GM21423 (cell line): ENCODE measurements around the gene NGEF.
"Not testable (repeated sequence)": the region's sequence is repeated elsewhere in the genome, so short reads cannot be mapped to it uniquely, and the experiment has no call there.

Experiments
- ATAC-seq: cut with Tn5 transposase; IDR thresholded peaks from one replicate; pipeline ENCODE4 v1.9.1; 2021; ENCODE audit warnings: mild to moderate bottlenecking, moderate library complexity; ENCODE audit not compliant: unreplicated experiment

The NGEF gene

DNA sequence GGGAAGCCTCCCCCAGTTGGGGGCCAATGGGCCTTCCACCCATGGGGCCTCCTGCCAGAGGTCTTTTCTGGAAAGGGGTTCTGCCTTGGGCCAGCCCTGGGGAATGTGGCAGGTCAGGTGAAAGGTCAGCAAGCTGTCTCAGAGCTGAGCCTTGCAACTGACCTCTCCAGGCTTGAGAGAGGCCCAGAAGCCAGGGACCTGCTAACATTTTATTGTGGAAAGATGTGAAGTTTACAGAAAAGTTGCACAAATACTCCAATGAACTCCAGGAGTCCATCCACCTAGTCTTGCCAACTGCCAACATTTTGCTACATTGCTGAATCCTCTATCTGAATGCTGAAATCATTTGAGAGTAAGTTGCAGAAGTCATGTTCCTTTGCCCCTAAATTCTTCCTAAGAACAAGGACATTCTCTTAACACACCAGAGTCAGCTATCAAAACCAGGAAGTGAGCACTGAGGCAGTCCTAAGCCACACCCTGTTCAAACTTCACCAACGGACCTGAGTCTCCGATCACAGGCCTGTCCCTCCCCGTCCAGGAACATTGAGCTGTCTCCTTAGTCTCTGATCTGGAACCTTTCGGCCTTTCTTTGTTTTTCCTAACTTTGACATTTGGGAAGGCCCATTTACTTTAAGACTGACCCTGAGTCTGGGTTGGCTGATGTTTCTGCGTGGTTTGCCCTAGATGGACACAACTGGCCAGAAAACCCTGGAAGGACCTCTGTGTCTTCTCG lies 139.0 kb downstream of the NGEF start:
- ATAC-seq = no peak

DNA sequence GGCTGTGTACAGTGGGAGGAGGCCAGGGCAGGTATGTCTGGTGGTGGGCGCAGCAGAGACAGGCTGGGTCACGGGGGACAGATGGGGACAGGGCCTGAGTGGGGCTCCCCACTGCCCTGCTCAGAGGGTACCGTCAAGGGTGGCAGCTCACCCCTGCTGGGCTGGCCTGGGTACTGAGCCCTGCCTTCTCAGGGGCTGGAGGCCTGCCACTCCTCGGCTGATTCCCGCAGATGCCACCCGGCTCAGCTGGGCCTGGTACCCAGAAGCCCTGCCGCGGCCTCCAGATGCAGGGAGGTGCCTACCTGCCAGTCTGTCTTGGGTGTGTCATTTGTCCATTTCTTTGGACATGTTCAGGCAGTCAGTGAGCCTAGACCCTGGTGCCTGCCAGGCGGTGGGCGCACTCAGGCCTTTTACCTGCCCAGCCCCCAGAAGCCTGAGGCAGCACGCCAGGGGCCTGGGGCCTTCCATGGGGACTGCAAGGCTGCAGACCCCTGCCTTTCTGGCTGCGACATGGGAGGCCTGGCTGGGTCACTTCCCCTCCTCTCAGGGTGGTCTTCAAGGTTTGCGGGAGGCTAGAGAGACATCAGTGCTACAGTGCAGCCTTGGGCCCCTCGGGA lies 139.7 kb downstream of the NGEF start:
- ATAC-seq = no peak

DNA sequence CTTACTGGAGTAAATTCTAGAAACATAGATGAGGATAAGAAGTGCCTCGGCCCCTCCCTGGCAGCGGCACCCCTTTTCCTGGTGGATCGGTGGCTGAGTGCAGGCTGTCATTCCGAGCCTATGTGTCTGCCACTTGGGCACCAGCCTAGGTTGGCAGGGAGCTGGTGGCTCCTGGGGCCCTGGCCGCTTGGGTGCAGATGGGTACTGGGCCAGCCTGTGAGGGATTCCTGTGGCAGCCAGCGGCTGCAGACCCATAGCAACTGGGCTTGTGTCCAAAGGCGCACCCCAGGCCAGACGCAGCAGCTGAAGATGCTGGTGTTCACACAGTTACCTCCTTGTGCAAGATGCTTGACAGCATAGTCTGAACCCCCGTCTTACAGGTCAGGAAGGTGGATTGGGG lies 140.2 kb downstream of the NGEF start:
- ATAC-seq = no peak

DNA sequence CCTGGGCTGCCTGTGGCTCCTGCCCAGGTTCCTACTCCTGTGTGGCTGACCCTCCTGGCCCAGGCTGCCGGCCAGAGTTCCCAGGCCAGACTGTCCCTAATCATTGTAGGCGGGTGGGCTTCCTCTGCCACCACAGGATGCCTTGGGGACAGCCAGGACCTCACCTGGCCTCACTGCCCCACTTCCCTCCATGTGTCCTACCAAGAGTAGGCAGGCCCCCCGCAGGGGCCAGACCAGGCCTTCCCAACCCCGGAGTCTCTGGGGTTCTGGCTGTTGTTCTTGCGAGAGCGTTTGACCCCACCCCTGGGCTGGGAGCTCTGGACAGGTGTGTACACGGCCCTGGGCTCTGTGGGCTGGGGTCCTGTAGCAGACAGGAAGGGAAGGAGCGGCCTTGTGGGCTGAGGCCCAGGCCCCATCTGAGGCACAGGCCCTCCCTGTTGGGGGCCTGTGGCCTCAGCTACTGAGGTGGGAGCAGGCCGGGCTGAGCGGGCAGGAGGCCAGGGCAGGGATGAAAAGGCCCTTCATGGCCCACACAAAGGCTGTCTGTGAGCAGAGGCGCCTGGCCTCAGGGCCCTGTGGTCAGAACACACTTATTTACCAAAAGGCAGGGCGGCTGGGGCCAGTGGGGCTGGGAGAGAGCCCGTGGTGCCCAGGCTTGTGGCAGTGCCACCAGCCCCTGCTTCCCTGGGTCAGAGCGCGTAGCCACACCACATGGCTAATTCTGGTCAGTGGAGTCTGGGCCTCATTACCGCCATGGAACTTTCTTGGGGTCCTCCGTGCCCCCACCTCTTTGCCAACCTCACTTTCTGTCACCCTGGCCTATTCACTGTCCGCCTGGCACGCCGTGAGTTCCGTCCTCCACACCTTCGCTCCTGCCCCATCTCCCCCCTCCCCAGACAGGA lies 141.0 kb downstream of the NGEF start:
- ATAC-seq = no peak

DNA sequence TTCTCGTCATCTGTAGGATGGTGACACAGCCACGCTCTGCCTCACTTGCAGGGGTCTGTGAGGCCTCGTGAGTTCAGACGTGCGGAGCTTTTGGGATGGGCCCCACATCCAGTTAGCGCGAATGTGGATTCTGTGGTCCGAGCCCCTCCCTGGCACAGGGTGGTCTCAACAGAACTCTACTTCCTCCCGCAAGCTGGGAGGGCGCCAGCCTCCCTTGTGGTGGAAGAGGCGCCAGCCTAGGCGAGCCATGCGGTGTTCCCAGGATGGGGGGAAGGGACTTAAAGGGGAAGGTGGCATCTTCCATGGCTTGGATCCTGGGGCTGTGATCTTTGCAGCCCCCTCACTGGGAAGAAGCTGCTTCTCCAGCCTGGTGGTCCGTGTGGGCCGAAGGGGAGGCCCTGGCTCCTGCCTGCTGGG lies 141.6 kb downstream of the NGEF start:
- no peak for ATAC-seq

DNA sequence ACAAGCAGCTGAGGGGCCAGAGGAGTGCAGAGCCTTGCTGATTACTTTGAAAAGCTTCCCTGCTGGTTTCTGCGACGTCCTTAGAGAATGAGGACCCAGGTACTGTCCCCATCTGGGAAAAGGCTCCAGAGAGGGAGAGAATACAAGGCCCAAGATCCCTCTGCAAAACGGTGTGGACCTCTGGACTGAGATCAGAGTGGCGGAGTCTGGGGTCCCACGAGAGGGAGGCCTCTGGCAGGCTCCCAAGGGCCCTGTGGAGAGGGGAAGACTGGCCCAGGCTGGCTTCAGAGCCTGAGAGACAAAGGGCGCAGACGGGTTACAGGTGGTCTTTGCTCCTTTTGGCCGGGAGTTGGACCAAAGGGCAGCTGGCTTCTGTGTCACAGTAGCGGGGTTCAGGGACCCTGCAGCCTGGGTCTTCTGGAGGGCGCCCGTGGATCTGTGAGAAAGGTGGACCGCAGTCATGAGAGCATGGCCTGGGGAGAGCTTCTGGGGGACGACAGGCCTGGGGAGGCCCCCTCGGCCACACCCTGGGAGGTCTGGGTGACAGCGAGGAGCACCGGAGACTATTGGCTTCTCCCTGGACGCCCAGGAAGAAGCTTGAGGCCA lies 142.2 kb downstream of the NGEF start:
- ATAC-seq = no peak

DNA sequence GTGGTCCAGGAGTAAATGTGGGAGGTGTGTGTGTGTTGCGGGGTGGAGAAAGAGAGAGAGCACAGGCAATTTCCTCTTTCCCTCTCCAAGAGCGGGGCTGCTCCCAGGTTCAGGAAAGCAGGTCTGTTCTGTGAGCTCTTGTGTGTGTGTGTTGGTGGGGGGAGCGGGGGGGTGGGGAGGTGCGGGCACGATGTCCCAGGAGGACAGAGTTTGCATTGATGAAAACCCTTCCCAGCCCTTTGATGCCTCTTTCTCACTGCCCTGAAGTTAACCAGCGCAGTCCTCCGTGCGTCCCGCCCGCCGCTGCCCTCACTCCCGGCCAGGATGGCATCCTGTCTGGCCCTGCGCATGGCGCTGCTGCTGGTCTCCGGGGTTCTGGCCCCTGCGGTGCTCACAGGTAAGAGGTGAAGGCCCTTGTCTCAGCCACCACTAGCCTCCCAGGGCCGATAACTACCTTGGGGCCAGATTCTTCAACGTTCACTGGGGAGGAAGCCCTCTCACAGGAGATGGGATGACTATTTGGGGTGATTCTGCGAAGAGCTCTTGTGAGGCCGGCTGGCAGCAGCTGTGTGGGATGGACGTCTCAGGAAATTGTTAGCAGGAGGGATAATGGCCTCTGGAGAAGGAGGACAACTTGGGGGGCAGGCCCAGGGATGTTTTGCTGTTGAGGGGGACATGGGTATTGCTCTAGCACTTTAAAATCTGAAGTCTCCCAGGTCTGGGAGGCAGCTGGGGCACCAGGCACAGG lies 142.9 kb downstream of the NGEF start, which contains the start of gene SNORC:
TSS of gene SNORC (plus strand) at position 247 of the 748 bp plus-strand sequence. CDS start at position 325, 78 bp downstream.
- no peak for ATAC-seq

DNA sequence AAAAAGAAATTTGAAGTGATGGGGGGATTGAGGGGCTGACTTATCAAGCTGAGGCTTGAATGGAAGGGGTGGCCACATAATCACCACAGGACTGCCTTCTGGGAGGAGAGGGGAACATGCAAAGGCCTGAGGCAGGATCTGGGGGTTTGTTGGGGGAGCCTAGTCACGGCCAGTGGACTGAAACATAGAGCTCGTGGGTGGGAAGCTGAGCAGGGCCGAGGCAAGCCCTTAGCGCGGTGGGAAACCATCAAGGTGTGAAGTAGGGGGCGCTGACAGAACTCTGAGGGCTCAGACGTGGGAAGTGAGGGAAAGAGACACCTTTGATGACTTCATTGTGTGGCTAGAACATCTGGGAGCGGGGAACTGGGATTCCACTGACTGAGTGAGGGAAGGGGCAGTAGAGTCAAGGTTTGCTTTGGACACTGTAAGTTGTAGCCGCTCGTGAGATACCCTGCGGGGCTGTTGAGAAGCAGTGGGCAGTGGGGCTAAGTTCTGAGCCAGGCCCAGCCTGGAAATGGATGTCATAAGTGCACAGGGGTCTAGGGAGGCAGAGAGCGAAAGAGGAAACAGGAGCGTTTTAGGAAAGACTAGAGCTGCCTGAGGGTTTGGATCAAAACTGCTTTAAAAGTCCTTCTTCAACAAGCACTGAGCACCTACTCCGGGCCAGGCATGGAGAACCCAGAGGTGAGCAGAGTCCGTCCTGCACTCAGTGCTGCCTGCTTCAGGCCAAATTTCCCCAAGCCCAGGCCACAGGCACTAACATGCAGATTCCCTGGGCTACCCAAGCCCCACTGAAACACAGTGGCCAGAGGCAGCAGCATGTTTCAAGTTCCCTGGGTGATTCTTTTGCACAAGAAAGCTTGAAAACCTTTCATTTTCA lies 143.7 kb downstream of the NGEF start:
- no peak for ATAC-seq

DNA sequence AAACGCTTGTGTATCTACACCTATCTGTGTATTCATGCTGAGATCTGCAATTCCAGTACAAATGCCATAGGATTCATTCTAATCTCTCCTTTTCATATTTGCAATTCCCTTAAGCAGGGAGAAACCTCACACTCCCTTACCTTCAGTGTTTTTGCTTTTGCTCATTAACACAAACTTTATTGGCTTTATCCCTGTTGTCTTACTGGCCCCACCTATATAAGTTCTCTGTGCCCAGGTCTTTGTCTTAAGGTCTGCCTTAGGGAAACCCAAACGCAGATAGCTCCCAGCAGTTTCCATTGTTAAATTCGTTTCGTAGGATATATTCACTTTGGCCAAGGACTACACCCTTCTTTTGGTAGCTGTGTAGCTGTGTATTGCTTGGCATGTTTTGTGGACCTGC lies 147.0 kb downstream of the NGEF start:
- ATAC-seq = no peak

DNA sequence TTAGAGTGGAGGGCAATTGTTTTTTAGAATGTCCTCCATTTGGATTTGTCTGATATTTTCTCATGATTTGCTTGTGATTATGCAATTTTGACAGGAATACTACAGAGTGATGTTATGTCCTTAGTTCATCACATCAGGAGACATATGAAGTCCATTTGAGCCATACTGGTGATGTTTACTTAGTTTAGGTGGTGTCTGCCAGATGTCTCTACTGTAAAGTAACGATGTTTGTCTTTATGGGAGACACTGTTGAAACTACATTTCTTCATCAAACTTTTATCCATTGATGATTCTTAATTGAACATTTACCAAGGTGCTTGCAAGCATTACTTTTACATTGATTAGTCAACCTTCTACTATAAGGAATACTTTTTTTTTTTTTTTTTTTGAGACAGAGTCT lies 147.9 kb downstream of the NGEF start:
- ATAC-seq = no peak

DNA sequence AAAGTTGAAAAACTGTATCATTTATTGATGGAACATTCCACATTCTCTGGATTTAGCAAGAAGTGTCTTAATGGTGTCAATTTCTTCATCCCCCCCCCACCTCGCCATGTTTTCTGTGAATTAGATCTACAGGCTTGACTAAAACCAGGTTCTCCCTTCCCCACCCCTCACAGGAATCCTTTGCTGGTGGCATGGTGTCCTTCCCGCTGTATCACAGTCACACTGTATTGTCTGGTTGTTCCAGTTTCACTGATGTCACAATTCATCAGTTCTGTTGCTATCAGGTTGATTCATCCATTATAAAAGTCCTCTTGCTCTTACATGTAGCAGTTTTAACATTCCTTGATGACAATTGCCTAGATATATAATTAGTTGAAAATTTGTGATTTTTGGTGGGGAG lies 149.1 kb downstream of the NGEF start:
- ATAC-seq = no peak

DNA sequence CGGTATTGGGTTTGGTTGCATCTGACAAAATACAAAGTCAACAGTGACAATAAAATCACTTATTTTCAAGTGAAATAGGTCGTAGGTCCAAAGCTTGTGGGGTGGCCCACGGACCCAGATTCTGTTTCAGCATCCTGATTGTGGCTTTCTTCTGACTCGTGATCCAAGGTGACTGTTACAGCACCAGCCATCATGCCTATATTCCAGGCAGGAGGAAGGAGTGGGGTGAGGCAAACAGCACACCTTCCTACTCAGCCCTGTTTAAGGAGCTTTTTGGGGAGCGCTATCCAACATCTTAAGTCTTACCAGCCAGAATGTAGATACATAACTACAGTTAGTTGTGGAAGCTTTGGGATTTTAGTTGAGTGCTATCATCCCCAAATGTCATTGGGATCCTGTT lies 151.7 kb downstream of the NGEF start:
- ATAC-seq = no peak

DNA sequence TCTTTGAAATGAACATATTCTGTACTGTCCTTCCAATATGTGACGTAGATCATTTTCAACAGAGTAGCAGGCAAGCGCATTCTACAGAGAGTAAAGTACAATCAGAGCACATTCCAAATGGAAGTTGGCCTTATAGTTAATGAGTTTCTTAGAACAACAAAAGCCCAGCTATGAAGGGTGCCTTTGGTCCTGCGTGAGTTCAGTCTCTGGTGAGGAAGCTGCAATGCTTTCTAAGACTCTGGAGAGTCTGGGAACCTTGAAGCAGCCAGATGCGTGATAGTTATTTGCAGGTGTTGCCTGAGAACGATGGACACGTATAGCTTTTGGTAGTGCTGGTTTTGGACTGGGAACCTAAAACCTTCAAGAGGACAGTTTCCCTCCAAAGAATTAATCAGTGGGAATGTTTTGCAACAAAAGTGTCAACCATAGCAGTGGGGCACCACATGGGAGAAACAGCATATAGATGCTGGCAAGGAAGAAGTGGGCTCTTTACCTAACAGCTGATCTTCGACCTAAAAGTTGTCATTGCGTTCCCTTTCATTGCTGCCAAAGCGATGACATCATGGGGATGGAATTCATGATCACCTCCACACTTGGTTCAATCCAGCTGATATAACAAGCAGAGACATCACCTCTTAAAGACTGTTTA lies 152.3 kb downstream of the NGEF start:
- no peak for ATAC-seq

DNA sequence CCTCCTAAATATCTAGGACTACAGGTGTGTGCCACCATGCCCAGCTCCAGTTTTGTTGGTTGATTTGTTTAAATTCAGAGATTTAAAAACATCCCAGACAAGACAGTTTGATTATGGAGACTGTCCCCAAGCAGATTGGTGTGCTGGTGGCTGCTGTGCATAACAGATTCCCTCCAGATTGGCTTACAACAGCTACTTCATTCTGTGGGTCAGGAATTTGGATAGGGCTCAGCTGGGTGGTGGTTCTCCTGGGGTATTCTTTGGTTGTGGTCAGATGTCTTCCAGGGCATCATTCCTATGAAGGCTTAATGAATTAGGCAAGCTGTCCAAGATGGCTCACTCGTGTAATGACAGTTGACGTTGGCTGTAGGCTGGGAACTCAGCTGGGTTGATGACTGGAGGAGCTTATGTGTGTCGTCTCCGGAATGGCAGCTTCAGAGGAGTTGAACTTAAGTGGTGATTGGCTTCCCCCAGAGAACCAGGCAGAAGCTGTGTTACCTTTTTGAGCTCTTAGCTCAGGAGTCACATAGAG lies 153.6 kb downstream of the NGEF start:
- no peak for ATAC-seq

DNA sequence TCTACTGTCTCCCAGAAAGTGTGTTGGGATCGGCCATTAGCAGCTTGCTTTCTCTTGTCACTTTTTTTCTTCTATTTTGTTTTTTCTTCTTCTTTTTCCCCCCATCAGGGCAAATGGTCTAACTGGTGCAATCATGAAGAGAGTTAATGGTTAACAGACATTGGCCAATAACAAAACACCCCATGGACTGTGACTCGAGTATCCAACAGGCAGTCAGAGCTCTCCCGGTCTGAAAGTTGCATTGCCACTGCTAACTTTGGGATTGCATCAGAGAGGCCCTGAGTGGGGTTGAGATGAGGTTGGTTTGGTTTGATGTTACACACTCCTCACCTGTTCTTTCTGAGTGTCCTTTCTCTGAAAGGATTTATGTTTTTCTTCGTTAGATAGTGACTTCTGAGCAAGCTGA lies 155.9 kb downstream of the NGEF start:
- no peak for ATAC-seq

DNA sequence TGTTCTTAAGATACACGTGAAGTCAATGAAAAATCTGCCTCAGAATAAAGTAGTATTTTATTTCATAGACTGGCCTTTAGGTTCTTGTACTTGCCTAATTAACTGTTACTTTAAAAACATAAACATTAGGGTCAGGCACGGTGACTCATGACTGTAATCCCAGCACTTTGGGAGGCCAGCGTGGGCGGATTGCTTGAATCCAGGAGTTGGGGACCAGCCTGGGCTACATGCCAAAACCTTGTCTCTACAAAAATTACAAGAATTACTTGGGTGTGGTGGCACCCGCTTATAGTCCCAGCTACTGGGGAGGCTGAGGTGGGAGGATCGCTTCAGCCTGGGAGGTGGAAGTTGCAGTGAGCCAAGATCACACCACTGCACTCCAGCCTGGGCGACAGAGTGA lies 159.0 kb downstream of the NGEF start:
- ATAC-seq = no peak

DNA sequence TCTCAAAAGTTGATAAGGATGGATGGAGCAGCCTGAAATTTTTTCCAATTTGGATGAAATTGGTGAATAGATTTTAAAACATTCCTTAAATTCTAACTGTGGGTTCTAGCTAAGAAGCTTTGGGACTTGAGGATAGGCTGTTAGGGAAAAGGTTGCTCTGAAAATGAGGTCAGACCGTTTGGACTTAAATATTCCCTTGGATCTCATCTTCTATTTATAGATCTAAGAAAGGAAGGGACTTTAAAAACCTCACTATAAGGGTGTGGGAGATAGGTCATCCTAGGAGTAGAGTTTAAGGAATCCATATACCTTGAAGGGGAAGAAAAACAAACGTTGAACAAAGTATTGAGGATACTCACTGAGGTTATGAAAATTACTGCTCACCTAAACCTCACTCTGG lies 160.4 kb downstream of the NGEF start:
- no peak for ATAC-seq

DNA sequence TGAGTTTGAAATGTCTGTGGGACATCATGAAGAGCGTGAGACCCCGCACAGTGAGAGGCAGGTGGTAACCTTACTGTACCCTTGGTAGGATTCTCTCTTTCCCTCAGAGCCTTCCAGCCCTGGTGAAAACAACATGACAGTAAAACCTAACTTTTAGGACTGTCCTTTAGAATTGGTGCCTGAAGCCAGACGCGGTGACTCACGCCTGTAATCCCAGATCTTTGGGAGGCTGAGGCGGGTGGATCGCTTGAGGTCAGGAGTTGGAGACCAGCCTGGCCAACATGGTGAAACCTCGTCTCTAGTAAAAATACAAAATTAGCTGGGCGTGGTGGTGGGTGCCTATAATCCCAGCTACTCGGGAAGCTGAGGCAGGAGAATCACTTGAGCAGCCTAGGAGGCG lies 161.0 kb downstream of the NGEF start:
- ATAC-seq = not testable (repeated sequence)

DNA sequence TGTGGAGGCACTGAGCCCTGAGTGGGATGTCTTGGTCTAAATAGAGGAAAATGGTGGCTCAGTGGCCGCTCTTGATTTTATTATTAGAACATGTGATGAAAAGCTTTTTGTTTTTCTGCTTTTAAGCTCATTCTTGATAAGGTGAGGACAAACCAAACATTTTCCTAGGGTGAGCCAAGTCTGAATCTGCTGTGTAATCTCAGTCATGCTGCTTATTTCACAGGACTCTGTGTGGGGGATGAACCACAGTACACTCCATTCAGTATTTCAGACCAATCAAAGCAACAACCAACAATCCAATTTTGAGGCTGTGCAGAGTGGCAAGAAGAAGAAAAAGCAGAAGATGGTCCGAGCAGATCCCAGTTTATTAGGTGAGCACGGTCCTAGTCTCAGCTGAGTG lies 163.0 kb downstream of the NGEF start:
- no peak for ATAC-seq
